Measurements from ENCODE around the gene OTOGL.

The OTOGL gene

GRCh38 chr12:80230068-80230467, 130.7 kb downstream of the OTOGL start:
- Histone ChIP-seq H2AK5ac (ENCODE audit: low read length, severe bottlenecking) (no peak overlapping the region), H3K27me3 (ENCODE audit: control insufficient read depth in 1 of 2, insufficient read depth in 1 of 2, low read length in 2 of 2) (no peaks in the 10 kb centered on the region), H2BK15ac (ENCODE audit: low read depth, poor library complexity, severe bottlenecking) (no peak overlapping the region), H3K4me2 (ENCODE audit: low read length, poor library complexity, severe bottlenecking) (no peak overlapping the region), H2BK12ac (ENCODE audit: low read length in 2 of 2) (no peak overlapping the region), H4K91ac (ENCODE audit: low read length) (no peak overlapping the region), H2BK5ac (ENCODE audit: low read depth, low read length, poor library complexity, severe bottlenecking) (no peak overlapping the region), H3K79me1 (replicated peaks; ENCODE audit: low read length, poor library complexity, severe bottlenecking) (no peaks in the 10 kb centered on the region), H3K23ac (ENCODE audit: low read length in 2 of 2) (no peak overlapping the region), H4K8ac (ENCODE audit: low read length) (no peak overlapping the region), H3K36me3 (ENCODE audit: control insufficient read depth in 1 of 2, insufficient read depth in 2 of 2, low read depth in 1 of 2, low read length in 2 of 2) (no peaks in the 10 kb centered on the region), H3K27ac (ENCODE audit: low read length, poor library complexity, severe bottlenecking) (no peak overlapping the region), H3K9me3 (ENCODE audit: control insufficient read depth, low read length) (no peaks in the 10 kb centered on the region), H2AFZ (ENCODE audit: low read depth, low read length) (no peak overlapping the region), H3K4me3 (ENCODE audit: insufficient read depth in 1 of 2, low read depth in 1 of 2, low read length in 2 of 2) (no peak overlapping the region), H3K14ac (ENCODE audit: low read length in 2 of 2) (no peak overlapping the region), H3K9ac (ENCODE audit: low read length) (no peak overlapping the region), H3K18ac (ENCODE audit: low read depth in 1 of 2, low read length in 2 of 2) (no peak overlapping the region), H3K4me1 (ENCODE audit: control insufficient read depth, insufficient read depth, low read depth, low read length) (no peaks in the 10 kb centered on the region), H2BK120ac (ENCODE audit: low read depth, low read length) (no peak overlapping the region), H3K4ac (ENCODE audit: low read depth in 1 of 2, low read length in 2 of 2) (no peak overlapping the region)
- no peak for DNase-seq
- 42% methylated on average over 3 of the region's 3 CpGs for WGBS

DNA sequence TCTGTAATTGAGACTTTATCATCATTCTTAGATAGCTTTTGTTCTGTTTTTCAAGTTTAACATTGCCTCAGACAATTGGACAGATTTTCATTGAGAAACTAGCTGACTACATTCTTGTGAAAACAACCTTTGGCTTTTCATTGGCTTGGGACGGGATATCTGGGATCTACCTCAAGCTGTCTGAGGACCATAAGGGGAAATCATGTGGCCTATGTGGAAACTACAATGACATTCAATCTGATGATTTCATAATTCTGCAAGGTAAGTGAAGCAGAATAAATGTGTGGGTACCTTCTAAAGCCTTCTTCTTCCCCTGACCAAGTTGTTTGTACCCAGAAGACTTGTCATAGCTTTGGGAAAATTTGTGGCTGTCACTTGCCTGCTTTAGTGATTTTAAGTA, 133.5 kb downstream of the OTOGL start:
- WGBS, result 85% methylated on average over 1 of the region's 1 CpG
- H3K36me3 ChIP-seq (ENCODE audit: control insufficient read depth in 1 of 2, insufficient read depth in 2 of 2, low read depth in 1 of 2, low read length in 2 of 2), result no peaks in the 10 kb centered on the region
- no peak overlapping the region for H2AFZ ChIP-seq (ENCODE audit: low read depth, low read length)
- DNase-seq, result no peak
- no peak overlapping the region for H3K4me2 ChIP-seq (ENCODE audit: low read length, poor library complexity, severe bottlenecking)
- peaks cover 1% of the 10 kb centered on the region for H3K4me1 ChIP-seq (ENCODE audit: control insufficient read depth, insufficient read depth, low read depth, low read length)
- no peak overlapping the region for H2BK5ac ChIP-seq (ENCODE audit: low read depth, low read length, poor library complexity, severe bottlenecking)
- H4K91ac ChIP-seq (ENCODE audit: low read length), result no peak overlapping the region
- no peaks in the 10 kb centered on the region for H3K9me3 ChIP-seq (ENCODE audit: control insufficient read depth, low read length)
- H2AK5ac ChIP-seq (ENCODE audit: low read length, severe bottlenecking), result peak overlapping the region; percentile 35
- H3K27me3 ChIP-seq (ENCODE audit: control insufficient read depth in 1 of 2, insufficient read depth in 1 of 2, low read length in 2 of 2), result no peaks in the 10 kb centered on the region
- H2BK120ac ChIP-seq (ENCODE audit: low read depth, low read length), result no peak overlapping the region
- H3K9ac ChIP-seq (ENCODE audit: low read length), result no peak overlapping the region
- no peaks in the 10 kb centered on the region for H3K79me1 ChIP-seq (replicated peaks; ENCODE audit: low read length, poor library complexity, severe bottlenecking)
- no peak overlapping the region for H3K14ac ChIP-seq (ENCODE audit: low read length in 2 of 2)
- H3K4ac ChIP-seq (ENCODE audit: low read depth in 1 of 2, low read length in 2 of 2), result no peak overlapping the region
- no peak overlapping the region for H4K8ac ChIP-seq (ENCODE audit: low read length)
- no peak overlapping the region for H3K4me3 ChIP-seq (ENCODE audit: insufficient read depth in 1 of 2, low read depth in 1 of 2, low read length in 2 of 2)
- H2BK15ac ChIP-seq (ENCODE audit: low read depth, poor library complexity, severe bottlenecking), result no peak overlapping the region
- H3K18ac ChIP-seq (ENCODE audit: low read depth in 1 of 2, low read length in 2 of 2), result no peak overlapping the region
- H3K23ac ChIP-seq (ENCODE audit: low read length in 2 of 2), result no peak overlapping the region
- no peak overlapping the region for H3K27ac ChIP-seq (ENCODE audit: low read length, poor library complexity, severe bottlenecking)
- no peak overlapping the region for H2BK12ac ChIP-seq (ENCODE audit: low read length in 2 of 2)

- H2AFZ ChIP-seq (ENCODE audit: low read depth, low read length), result no peak overlapping the region
- no peak for DNase-seq
- no peak overlapping the region for H2BK120ac ChIP-seq (ENCODE audit: low read depth, low read length)
- H4K8ac ChIP-seq (ENCODE audit: low read length), result no peak overlapping the region
- H3K18ac ChIP-seq (ENCODE audit: low read depth in 1 of 2, low read length in 2 of 2), result no peak overlapping the region
- no peak overlapping the region for H2BK12ac ChIP-seq (ENCODE audit: low read length in 2 of 2)
- H3K79me1 ChIP-seq (replicated peaks; ENCODE audit: low read length, poor library complexity, severe bottlenecking), result no peaks in the 10 kb centered on the region
- no peak overlapping the region for H3K4me3 ChIP-seq (ENCODE audit: insufficient read depth in 1 of 2, low read depth in 1 of 2, low read length in 2 of 2)
- H2BK5ac ChIP-seq (ENCODE audit: low read depth, low read length, poor library complexity, severe bottlenecking), result no peak overlapping the region
- H3K9ac ChIP-seq (ENCODE audit: low read length), result no peak overlapping the region
- no peak overlapping the region for H4K91ac ChIP-seq (ENCODE audit: low read length)
- no peak overlapping the region for H3K27ac ChIP-seq (ENCODE audit: low read length, poor library complexity, severe bottlenecking)
- no peak overlapping the region for H3K14ac ChIP-seq (ENCODE audit: low read length in 2 of 2)
- peak overlapping the region; percentile 65 for H2AK5ac ChIP-seq (ENCODE audit: low read length, severe bottlenecking)
- no peaks in the 10 kb centered on the region for H3K36me3 ChIP-seq (ENCODE audit: control insufficient read depth in 1 of 2, insufficient read depth in 2 of 2, low read depth in 1 of 2, low read length in 2 of 2)
- no peak overlapping the region for H3K4me2 ChIP-seq (ENCODE audit: low read length, poor library complexity, severe bottlenecking)
- H3K4ac ChIP-seq (ENCODE audit: low read depth in 1 of 2, low read length in 2 of 2), result no peak overlapping the region
- H3K23ac ChIP-seq (ENCODE audit: low read length in 2 of 2), result no peak overlapping the region
- H3K27me3 ChIP-seq (ENCODE audit: control insufficient read depth in 1 of 2, insufficient read depth in 1 of 2, low read length in 2 of 2), result no peaks in the 10 kb centered on the region
- no peak overlapping the region for H2BK15ac ChIP-seq (ENCODE audit: low read depth, poor library complexity, severe bottlenecking)
- H3K9me3 ChIP-seq (ENCODE audit: control insufficient read depth, low read length), result no peaks in the 10 kb centered on the region
- H3K4me1 ChIP-seq (ENCODE audit: control insufficient read depth, insufficient read depth, low read depth, low read length), result peaks cover 1% of the 10 kb centered on the region
These were observed 134.6 kb downstream of the OTOGL start for GRCh38 chr12:80233926-80234325.

DNA sequence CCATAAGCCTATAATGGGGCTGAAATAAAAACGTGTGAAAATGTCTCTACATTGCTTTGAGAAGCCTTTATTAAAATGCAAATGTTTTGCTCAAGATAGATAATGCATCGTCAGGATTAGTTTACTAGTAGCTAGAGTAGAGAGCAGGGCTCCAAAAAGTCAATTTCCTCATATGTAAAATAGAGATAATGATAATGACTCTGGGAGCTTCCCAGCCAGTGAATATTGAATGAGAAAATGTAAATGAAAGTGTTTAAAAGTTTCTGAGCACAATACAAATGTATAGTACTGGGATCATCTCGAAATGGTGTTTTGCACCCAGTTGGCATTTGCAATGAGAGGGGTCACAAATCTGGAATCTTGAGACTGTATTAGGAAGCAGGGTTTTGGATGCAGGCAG, 135.3 kb downstream of the OTOGL start:
- Histone ChIP-seq H3K36me3 (ENCODE audit: control insufficient read depth in 1 of 2, insufficient read depth in 2 of 2, low read depth in 1 of 2, low read length in 2 of 2) (no peaks in the 10 kb centered on the region), H2AFZ (ENCODE audit: low read depth, low read length) (no peak overlapping the region), H3K23ac (ENCODE audit: low read length in 2 of 2) (no peak overlapping the region), H3K4me1 (ENCODE audit: control insufficient read depth, insufficient read depth, low read depth, low read length) (peaks cover 1% of the 10 kb centered on the region), H3K4me2 (ENCODE audit: low read length, poor library complexity, severe bottlenecking) (no peak overlapping the region), H3K14ac (ENCODE audit: low read length in 2 of 2) (no peak overlapping the region), H2BK15ac (ENCODE audit: low read depth, poor library complexity, severe bottlenecking) (no peak overlapping the region), H3K9me3 (ENCODE audit: control insufficient read depth, low read length) (no peaks in the 10 kb centered on the region), H4K8ac (ENCODE audit: low read length) (no peak overlapping the region), H2AK5ac (ENCODE audit: low read length, severe bottlenecking) (no peak overlapping the region), H3K4ac (ENCODE audit: low read depth in 1 of 2, low read length in 2 of 2) (no peak overlapping the region), H3K4me3 (ENCODE audit: insufficient read depth in 1 of 2, low read depth in 1 of 2, low read length in 2 of 2) (no peak overlapping the region), H3K27ac (ENCODE audit: low read length, poor library complexity, severe bottlenecking) (no peak overlapping the region), H2BK12ac (ENCODE audit: low read length in 2 of 2) (no peak overlapping the region), H2BK5ac (ENCODE audit: low read depth, low read length, poor library complexity, severe bottlenecking) (no peak overlapping the region), H4K91ac (ENCODE audit: low read length) (no peak overlapping the region), H3K9ac (ENCODE audit: low read length) (no peak overlapping the region), H3K79me1 (replicated peaks; ENCODE audit: low read length, poor library complexity, severe bottlenecking) (no peaks in the 10 kb centered on the region), H3K18ac (ENCODE audit: low read depth in 1 of 2, low read length in 2 of 2) (no peak overlapping the region), H2BK120ac (ENCODE audit: low read depth, low read length) (no peak overlapping the region), H3K27me3 (ENCODE audit: control insufficient read depth in 1 of 2, insufficient read depth in 1 of 2, low read length in 2 of 2) (no peaks in the 10 kb centered on the region)
- WGBS, result 62% methylated on average over 3 of the region's 3 CpGs
- no peak for DNase-seq
